OCI-LY7 (cell line): Measurements from ENCODE around the gene SLF1.

Experiments used
- CTCF ChIP-seq: fragments of 200-600 bp; sonication (generic); conservative IDR thresholded peaks from 2 replicates; pipeline ENCODE4 v1.5.1; 2014; ENCODE audit warnings: mild to moderate bottlenecking, antibody characterized with exemption, low read length, moderate library complexity, mixed read lengths
- EZH2phosphoT487 ChIP-seq: fragments of 200-600 bp; sonication (generic); IDR thresholded peaks from 2 replicates; pipeline ENCODE4 v1.6.1; 2018; ENCODE audit warnings: low read depth, borderline replicate concordance, mild to moderate bottlenecking, mixed run types, antibody characterized with exemption, low read length, moderate library complexity, mixed read lengths

GRCh38 chr5:94691291-94691690 is 72.8 kb downstream of the SLF1 start:
- TF ChIP-seq CTCF (no peak), EZH2phosphoT487 (no peak)
